GM18511 (cell line): Measurements from ENCODE around the gene ARVCF.

Experiments
- ATAC-seq: cut with Tn5 transposase; IDR thresholded peaks from one replicate; pipeline ENCODE4 v1.9.1; 2021; ENCODE audit warnings: mild to moderate bottlenecking, moderate library complexity; ENCODE audit not compliant: unreplicated experiment

ARVCF gene

GRCh38 chr22:19921544-19922081 lies 95.0 kb downstream of the ARVCF start:
- no peak for ATAC-seq
